ENCODE results near the gene IL17RE. TPM values are rescaled to one million over a fixed set of nuclear protein-coding genes. Genes with fewer than 3 reads are reported as not detected.
"Not testable (repeated sequence)": the region's sequence is repeated elsewhere in the genome, so short reads cannot be mapped to it uniquely, and the experiment has no call there.

The IL17RE gene
- total RNA-seq, 1 experiment from 2014 or later = 5.0 TPM

DNA sequence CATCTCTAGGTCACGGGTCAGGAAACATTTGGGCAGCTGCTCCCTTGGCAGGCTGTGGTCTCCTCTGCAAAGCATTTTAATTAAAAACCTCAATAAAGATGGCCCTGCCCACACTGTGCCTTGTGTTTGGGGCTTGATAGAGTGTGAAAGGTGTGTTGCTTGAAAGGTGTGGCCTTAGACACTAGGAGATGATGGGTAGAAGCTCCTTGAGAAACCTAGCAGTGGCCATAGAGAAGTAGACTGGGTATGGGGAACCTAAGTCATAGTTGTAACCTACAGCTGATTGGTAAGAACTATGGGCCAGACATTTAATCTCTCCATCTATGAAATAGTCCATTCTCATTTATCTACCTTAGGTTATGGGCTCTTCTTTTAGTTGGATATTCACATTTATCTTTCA is 8.9 kb upstream of the IL17RE start:
- ChIA-PET CTCF (interaction anchor here (0.6 to 2.7 kb wide), 15 partner anchors 8 to 229 kb away, joined by 3 to 11 read pairs (median 4); partner anchors contain the start of genes CRELD1 and IL17RE), POLR2A (interaction anchor here (0.9 to 4.4 kb wide), 12 partner anchors 9 to 245 kb away, joined by 3 to 54 read pairs (median 10); partner anchors contain the start of genes ARPC4, IL17RC, IL17RE and MTMR14)
- H3K27ac Mint-ChIP-seq (ENCODE audit: low read depth, unreplicated experiment) = peak overlapping the region; percentile 87
- intact Hi-C loops (cut with micrococcal nuclease) = no loop called here
- no peaks in the 10 kb centered on the region for H3K27me3 Mint-ChIP-seq (ENCODE audit: insufficient read depth, unreplicated experiment)
- H3K4me3 Mint-ChIP-seq (ENCODE audit: unreplicated experiment) = peak overlapping the region; percentile 91
- DNase-seq (ENCODE audit: unreplicated experiment) = no peak
- TF ChIP-seq, protein P1, sequence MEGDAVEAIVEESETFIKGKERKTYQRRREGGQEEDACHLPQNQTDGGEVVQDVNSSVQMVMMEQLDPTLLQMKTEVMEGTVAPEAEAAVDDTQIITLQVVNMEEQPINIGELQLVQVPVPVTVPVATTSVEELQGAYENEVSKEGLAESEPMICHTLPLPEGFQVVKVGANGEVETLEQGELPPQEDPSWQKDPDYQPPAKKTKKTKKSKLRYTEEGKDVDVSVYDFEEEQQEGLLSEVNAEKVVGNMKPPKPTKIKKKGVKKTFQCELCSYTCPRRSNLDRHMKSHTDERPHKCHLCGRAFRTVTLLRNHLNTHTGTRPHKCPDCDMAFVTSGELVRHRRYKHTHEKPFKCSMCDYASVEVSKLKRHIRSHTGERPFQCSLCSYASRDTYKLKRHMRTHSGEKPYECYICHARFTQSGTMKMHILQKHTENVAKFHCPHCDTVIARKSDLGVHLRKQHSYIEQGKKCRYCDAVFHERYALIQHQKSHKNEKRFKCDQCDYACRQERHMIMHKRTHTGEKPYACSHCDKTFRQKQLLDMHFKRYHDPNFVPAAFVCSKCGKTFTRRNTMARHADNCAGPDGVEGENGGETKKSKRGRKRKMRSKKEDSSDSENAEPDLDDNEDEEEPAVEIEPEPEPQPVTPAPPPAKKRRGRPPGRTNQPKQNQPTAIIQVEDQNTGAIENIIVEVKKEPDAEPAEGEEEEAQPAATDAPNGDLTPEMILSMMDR (IDR thresholded peaks at IDR 0.05; ENCODE audit: unreplicated experiment) = no peak
- peaks cover 64% of the 10 kb centered on the region for H3K4me1 Mint-ChIP-seq (ENCODE audit: insufficient read depth, unreplicated experiment)
- BruUV-seq (replicated peaks) = TSS peak; percentile 60
- H3K9me3 Mint-ChIP-seq (ENCODE audit: unreplicated experiment) = peaks cover 6% of the 10 kb centered on the region
- H3K36me3 Mint-ChIP-seq (ENCODE audit: insufficient read depth, unreplicated experiment) = peaks cover 52% of the 10 kb centered on the region

DNA sequence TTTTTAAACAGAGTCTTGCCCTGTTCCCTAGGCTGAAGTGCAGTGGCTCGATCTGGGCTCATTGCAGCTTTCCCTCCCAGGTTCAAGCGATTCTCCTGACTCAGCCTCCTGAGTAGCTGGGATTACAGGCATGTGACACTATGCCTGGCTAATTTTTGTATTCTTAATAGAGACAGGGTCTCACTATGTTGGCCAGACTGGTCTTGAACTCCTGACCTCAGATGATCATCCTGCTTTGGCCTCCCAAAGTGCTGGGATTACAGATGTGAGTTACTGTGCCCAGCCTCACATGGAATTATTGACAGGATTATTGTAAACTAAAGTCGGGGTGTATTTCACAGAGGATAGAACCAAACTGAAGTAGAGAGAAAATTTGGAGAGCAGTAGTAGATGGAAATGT is 6.9 kb upstream of the IL17RE start:
- Mint-ChIP-seq H3K4me1 (ENCODE audit: insufficient read depth, unreplicated experiment) (peaks cover 65% of the 10 kb centered on the region), H3K27ac (ENCODE audit: low read depth, unreplicated experiment) (peak overlapping the region; percentile 79), H3K36me3 (ENCODE audit: insufficient read depth, unreplicated experiment) (peaks cover 46% of the 10 kb centered on the region)
- CTCF ChIA-PET = interaction anchor here (0.6 to 1.2 kb wide), 2 partner anchors 14 to 19 kb away, joined by 3 read pairs; no protein-coding TSS in a partner anchor
- H3K9me3 Mint-ChIP-seq (ENCODE audit: unreplicated experiment); H3K27me3 Mint-ChIP-seq (ENCODE audit: insufficient read depth, unreplicated experiment); BruUV-seq (replicated peaks); DNase-seq (ENCODE audit: unreplicated experiment); H3K4me3 Mint-ChIP-seq (ENCODE audit: unreplicated experiment): not testable (repeated sequence)
- intact Hi-C loops (cut with micrococcal nuclease) = loop anchor here (2.0 kb wide), 1 partner anchor 47 kb away; no protein-coding TSS in a partner anchor
- POLR2A ChIA-PET = interaction anchor here (0.6 to 3.5 kb wide), 6 partner anchors 9 to 134 kb away, joined by 3 to 54 read pairs (median 20); partner anchors contain the start of gene IL17RE

DNA sequence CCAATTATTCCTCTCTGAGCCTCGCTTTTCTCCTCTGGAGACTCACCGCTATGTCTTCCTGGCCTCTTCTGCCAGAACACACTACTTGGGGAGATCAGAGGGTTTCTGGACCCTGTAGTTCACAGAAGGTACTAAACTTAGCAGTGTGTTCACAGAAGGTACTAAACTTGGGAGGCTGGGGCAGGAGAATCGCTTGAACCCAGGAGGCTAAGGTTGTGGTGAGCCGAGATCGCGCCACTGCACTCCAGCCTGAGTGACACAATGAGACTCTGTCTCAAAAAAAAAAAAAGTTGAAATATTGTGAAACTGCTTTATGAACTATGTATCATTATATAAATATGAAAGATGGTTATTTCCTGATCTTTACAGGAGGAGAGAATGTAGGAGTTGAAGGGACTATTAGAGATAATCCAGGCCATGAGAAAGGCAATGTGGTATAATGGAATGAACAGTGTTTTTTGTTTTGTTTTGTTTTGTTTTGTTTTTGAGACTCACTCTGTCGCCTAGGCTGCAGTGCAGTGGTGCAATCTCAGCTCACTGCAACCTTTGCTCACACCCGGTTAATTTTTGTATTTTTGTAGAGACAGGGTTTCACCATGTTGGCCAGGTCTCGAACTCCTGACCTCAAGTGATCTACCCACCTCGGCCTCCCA is 5.8 kb upstream of the IL17RE start:
- intact Hi-C loops (cut with micrococcal nuclease) = loop anchor here (2.0 kb wide), 1 partner anchor 48 kb away; no protein-coding TSS in a partner anchor
- not testable (repeated sequence) for H3K9me3 Mint-ChIP-seq (ENCODE audit: unreplicated experiment); H3K27me3 Mint-ChIP-seq (ENCODE audit: insufficient read depth, unreplicated experiment)
- Mint-ChIP-seq H3K27ac (ENCODE audit: low read depth, unreplicated experiment) (peak overlapping the region; percentile 79), H3K36me3 (ENCODE audit: insufficient read depth, unreplicated experiment) (peaks cover 36% of the 10 kb centered on the region), H3K4me1 (ENCODE audit: insufficient read depth, unreplicated experiment) (peaks cover 59% of the 10 kb centered on the region), H3K4me3 (ENCODE audit: unreplicated experiment) (peak overlapping the region; percentile 16)
- ChIA-PET POLR2A (interaction anchor here (0.7 to 3.4 kb wide), 15 partner anchors 7 to 534 kb away, joined by 3 to 98 read pairs (median 4); partner anchors contain the start of genes ARPC4, IL17RC, JAGN1 and RPUSD3), CTCF (interaction anchor here (0.6 to 1.3 kb wide), 3 partner anchors 16 to 86 kb away, joined by 3 read pairs; no protein-coding TSS in a partner anchor)
- DNase-seq (ENCODE audit: unreplicated experiment) = peak; percentile 55
- TSS peak; percentile 61 for BruUV-seq (replicated peaks)

DNA sequence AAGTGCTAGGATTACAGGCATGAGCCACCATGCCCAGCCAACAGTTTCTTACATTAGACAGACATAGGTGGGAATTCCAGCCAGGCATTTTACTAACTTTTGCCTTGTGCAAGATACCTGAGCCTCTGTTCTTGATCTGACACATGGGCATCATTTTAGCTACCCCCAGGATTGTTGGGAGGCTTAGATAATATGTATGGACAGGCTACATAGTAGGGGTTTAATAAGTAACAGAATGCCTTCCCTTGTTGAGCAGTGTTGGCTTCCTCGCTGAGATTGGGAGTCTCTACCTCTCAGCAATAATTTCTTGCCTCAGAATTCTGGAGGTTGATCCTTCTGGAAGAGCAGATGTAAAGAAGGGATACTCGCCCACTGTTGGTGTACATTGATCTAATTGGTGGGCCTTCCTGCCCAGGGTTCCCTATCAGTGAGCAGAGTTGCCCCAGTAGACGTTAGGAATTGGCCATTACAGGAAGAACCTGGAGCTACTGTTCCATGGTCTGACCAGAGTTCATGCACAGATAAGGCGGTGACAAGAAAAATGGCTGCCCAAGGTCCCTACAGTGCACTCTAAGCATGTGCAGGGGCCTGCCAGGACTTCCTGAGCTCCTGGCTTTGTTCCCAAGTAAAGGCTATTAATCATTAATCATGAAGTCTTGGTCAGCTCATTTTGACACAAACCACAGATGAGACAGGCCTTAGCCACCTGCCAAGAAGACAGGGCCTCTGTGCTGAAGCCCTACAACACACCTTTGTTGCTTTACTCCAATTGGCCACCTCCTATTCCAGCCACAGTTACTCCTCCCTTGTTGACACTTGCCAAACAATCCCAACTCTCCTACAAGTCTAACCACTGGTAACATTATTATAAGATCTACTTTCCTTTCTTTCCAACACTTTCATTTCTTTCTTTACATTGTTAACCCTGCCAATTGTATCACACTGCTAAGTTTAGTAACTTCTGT is 5.0 kb upstream of the IL17RE start:
- Mint-ChIP-seq H3K27ac (ENCODE audit: low read depth, unreplicated experiment) (peak overlapping the region; percentile 79), H3K4me1 (ENCODE audit: insufficient read depth, unreplicated experiment) (peaks cover 59% of the 10 kb centered on the region), H3K9me3 (ENCODE audit: unreplicated experiment) (peaks cover 6% of the 10 kb centered on the region), H3K27me3 (ENCODE audit: insufficient read depth, unreplicated experiment) (no peaks in the 10 kb centered on the region), H3K4me3 (ENCODE audit: unreplicated experiment) (peak overlapping the region; percentile 33), H3K36me3 (ENCODE audit: insufficient read depth, unreplicated experiment) (peaks cover 28% of the 10 kb centered on the region)
- DNase-seq (ENCODE audit: unreplicated experiment) = peak; percentile 96
- intact Hi-C loops (cut with micrococcal nuclease) = loop anchor here (2.0 kb wide), 1 partner anchor 49 kb away; no protein-coding TSS in a partner anchor
- BruUV-seq (replicated peaks) = no TSS peak
- POLR2A ChIA-PET = interaction anchor here (0.7 to 3.4 kb wide), 24 partner anchors 8 to 534 kb away, joined by 3 to 98 read pairs (median 4); partner anchors contain the start of genes ARPC4, CRELD1, IL17RC and JAGN1
- TF ChIP-seq, protein P1 (IDR thresholded peaks at IDR 0.05; ENCODE audit: unreplicated experiment) = no peak
- CTCF ChIA-PET = interaction anchor here (0.6 to 1.3 kb wide), 5 partner anchors 11 to 85 kb away, joined by 3 to 6 read pairs (median 3); no protein-coding TSS in a partner anchor

Measured in MCF 10A (cell line).